ENCODE results near the gene NOD2.

The NOD2 gene

GRCh38 chr16:50743581-50744225, 50.3 kb downstream of the NOD2 start:
- no peak for DNase-seq

GRCh38 chr16:50744881-50745280, 51.5 kb downstream of the NOD2 start:
- no peak for DNase-seq

GRCh38 chr16:50745940-50746339, 52.5 kb downstream of the NOD2 start:
- DNase-seq, result no peak

GRCh38 chr16:50747207-50747956, 54.0 kb downstream of the NOD2 start:
- DNase-seq, result no peak

- no peak for DNase-seq
Measured at GRCh38 chr16:50751528-50751927, 58.1 kb downstream of the NOD2 start.

- DNase-seq, result no peak
Measured at GRCh38 chr16:50752471-50753235, 59.2 kb downstream of the NOD2 start.

- DNase-seq, result no peak
Measured at GRCh38 chr16:50756473-50756872, 63.1 kb downstream of the NOD2 start.

- no peak for DNase-seq
Measured at GRCh38 chr16:50761267-50761666, 67.9 kb downstream of the NOD2 start.

GRCh38 chr16:50762241-50762640, 68.8 kb downstream of the NOD2 start:
- DNase-seq, result no peak

GRCh38 chr16:50763211-50763610, 69.8 kb downstream of the NOD2 start:
- no peak for DNase-seq

- DNase-seq, result no peak
Measured at GRCh38 chr16:50765260-50765659, 71.9 kb downstream of the NOD2 start.

GRCh38 chr16:50765861-50766260, 72.5 kb downstream of the NOD2 start:
- DNase-seq, result no peak

GRCh38 chr16:50767197-50767596, 73.8 kb downstream of the NOD2 start:
- no peak for DNase-seq

GRCh38 chr16:50771366-50771765, 78.0 kb downstream of the NOD2 start:
- DNase-seq, result no peak

- DNase-seq, result no peak
Measured at GRCh38 chr16:50774405-50774804, 81.0 kb downstream of the NOD2 start.

- no peak for DNase-seq
Measured at GRCh38 chr16:50774960-50775359, 81.6 kb downstream of the NOD2 start.

GRCh38 chr16:50776037-50776436, 82.6 kb downstream of the NOD2 start:
- DNase-seq, result no peak

GRCh38 chr16:50778284-50779163, 85.1 kb downstream of the NOD2 start:
- DNase-seq, result no peak

- DNase-seq, result no peak
Measured at GRCh38 chr16:50781043-50781442, 87.6 kb downstream of the NOD2 start.

GRCh38 chr16:50781518-50781917, 88.1 kb downstream of the NOD2 start:
- DNase-seq, result no peak

All from SIG-M5 (cell line).